GM12801 (cell line): ENCODE results near the gene SYT11.

Experiments used
- CTCF ChIP-seq: IDR thresholded peaks from one replicate; pipeline ENCODE4 v1.5.1; 2011; ENCODE audit warnings: control low read depth; ENCODE audit not compliant: insufficient read length; ENCODE audit errors: extremely low read depth

SYT11 gene

GRCh38 chr1:155893389-155894142 lies 34.2 kb downstream of the SYT11 start:
- TF ChIP-seq CTCF, result no peak

GRCh38 chr1:155897746-155898145 lies 38.4 kb downstream of the SYT11 start:
- no peak for TF ChIP-seq CTCF

- TF ChIP-seq CTCF, result no peak
Measured at GRCh38 chr1:155898888-155899287, 39.5 kb downstream of the SYT11 start.

GRCh38 chr1:155899683-155900082 lies 40.3 kb downstream of the SYT11 start:
- no peak for TF ChIP-seq CTCF

GRCh38 chr1:155900161-155900560 lies 40.8 kb downstream of the SYT11 start:
- no peak for TF ChIP-seq CTCF

- no peak for TF ChIP-seq CTCF
Measured at GRCh38 chr1:155904261-155904660, 44.9 kb downstream of the SYT11 start.

GRCh38 chr1:155909894-155910293 lies 50.5 kb downstream of the SYT11 start:
- TF ChIP-seq CTCF, result no peak
